Subcutaneous adipose tissue (tissue), 4 donors: Measurements from ENCODE around the gene TOP1. TPM values are rescaled to one million over a fixed set of nuclear protein-coding genes. Genes with fewer than 3 reads are reported as not detected.

Experiments used
- CTCF ChIP-seq: fragments of 450-650 bp; IDR thresholded peaks from one replicate; pipeline ENCODE4 v1.5.1; 2016; ENCODE audit warnings: low read depth, mild to moderate bottlenecking, control low read depth, antibody characterized with exemption, moderate library complexity
- total RNA-seq, 4 donors: library from RNA; depleted of rRNA; stranded (reverse); fragments of >200 nt; gene quantifications; one replicate each; pipeline ENCODE4 v1.1.0, GENCODE V29; 2016

Gene TOP1
- total RNA-seq, 4 donors from 2014 or later = 24.6 to 59.2 (median 31.7) TPM

- no peak for TF ChIP-seq CTCF
These were observed 119.2 kb downstream of the TOP1 start for GRCh38 chr20:41147767-41148191.

GRCh38 chr20:41148942-41149341 lies 120.3 kb downstream of the TOP1 start:
- TF ChIP-seq CTCF = no peak

- no peak for TF ChIP-seq CTCF
These were observed 122.0 kb downstream of the TOP1 start for GRCh38 chr20:41150664-41151063.

- TF ChIP-seq CTCF = no peak
These were observed 122.7 kb downstream of the TOP1 start for GRCh38 chr20:41151134-41151869.

- TF ChIP-seq CTCF = no peak
These were observed 123.6 kb downstream of the TOP1 start for GRCh38 chr20:41152108-41152757.

- no peak for TF ChIP-seq CTCF
These were observed 126.0 kb downstream of the TOP1 start for GRCh38 chr20:41154436-41155176.

GRCh38 chr20:41155261-41155660 lies 126.6 kb downstream of the TOP1 start:
- TF ChIP-seq CTCF = no peak
